Pancreas (tissue), 10 donors: ENCODE measurements around the gene ETS1. TPM values are rescaled to one million over a fixed set of nuclear protein-coding genes. Genes with fewer than 3 reads are reported as not detected.

Experiments used
- ATAC-seq, 4 donors: fragments of 200-7000 bp; cut with Tn5 transposase; one replicate each; pipeline versions ENCODE4 v1.8.0 to v1.9.1; 2020; ENCODE audit warnings: mild to moderate bottlenecking in 4 of 4, moderate library complexity in 4 of 4
- DNase-seq, 6 donors: peaks; one replicate each; pipeline ENCODE4 v3.0.0-alpha.2; 2020
- FAIRE-seq: peaks from 2 replicates; lab custom pipeline; 2012; peaks lifted over from hg19 to GRCh38; lab: Jason Lieb, UNC
- H3K27ac ChIP-seq, 4 donors: fragments of 200-600 bp; sonication (generic); 1 replicate in 3 of 4; 2 replicates in 1 of 4; pipeline versions ENCODE4 v1.5.0 to v1.8.0; 2020
- H3K27me3 ChIP-seq, 4 donors: fragments of 200-600 bp; one replicate each; pipeline ENCODE4 v1.8.0; 2021
- H3K36me3 ChIP-seq, 3 donors: fragments of 200-600 bp; sonication (generic) in 1 of 3; one replicate each; pipeline versions ENCODE4 v1.5.0 to v1.8.0; 2020 to 2021
- H3K4me1 ChIP-seq, 3 donors: fragments of 200-600 bp; one replicate each; pipeline ENCODE4 v1.8.0; 2021
- H3K4me3 ChIP-seq, 4 donors: fragments of 200-600 bp; sonication (generic) in 2 of 4; one replicate each; pipeline versions ENCODE4 v1.5.0 to v1.8.0; 2020 to 2021
- H3K9me3 ChIP-seq, 4 donors: fragments of 200-600 bp; one replicate each; pipeline ENCODE4 v1.8.0; 2021
- CTCF ChIP-seq, 4 donors: fragments of 200-600 bp; sonication (generic) in 3 of 4; IDR thresholded peaks; one replicate each; pipeline versions ENCODE4 v1.5.0 to v1.8.0; 2021; ENCODE audit warnings: antibody characterized with exemption in 4 of 4
- WGBS, 2 donors: extraction: QIAGEN DNeasy Blood & Tissue Kit; methylation state at CpG; one replicate each; pipeline ENCODE4 v1.1.7; 2013; 5-methylcytosine and 5-hydroxymethylcytosine counted together
- intact Hi-C, 3 donors: fragments of 100-400 bp; cut with DNase I; formaldehyde crosslinking; loops; one replicate each; pipeline versions ENCODE4 v1.11.1 to v1.14.2; 2022
- polyA plus RNA-seq, 2 donors: library from polyadenylated mRNA; stranded (reverse); fragments of 200-250 nt; gene quantifications; one replicate each; pipeline ENCODE4 v1.2.3, GENCODE V29; 2013
- total RNA-seq, 6 donors: library from RNA; stranded (reverse); fragmentation: NEBNext Ultra II Directional in 4 of 6; extraction: Animal tissue kit (Norgen Biotek cat#: 25700) in 4 of 6; gene quantifications; one replicate each; pipeline versions ENCODE4 v1.2.1 to v1.2.4, GENCODE V29; 2021 to 2023
- donor health status: healthy with polysubstance abuse.
- donor health status: DM: no; HTN: no; CAD: no; lungs with moderate emphysema.
- donor health status: DM: no; HTN: no; CAD: no.
- donor health status: control.
- donor health status: control.
- donor health status: Bipolar disorder and iron deficiency.
- donor health status: DM: yes; HTN: yes; CAD: no.
- donor health status: DM: no; HTN: no; CAD: no.
- donor health status: DM: no; HTN: no; CAD: no.
- donor health status: DM: yes; HTN: yes; CAD: no.

ETS1 gene
- total and polyA plus RNA-seq, 8 donors: 5.4 to 26.6 (median 13.0) TPM

- WGBS, 2 donors: 59 to 64% methylated on average over 3 of the region's 3 CpGs
- TF ChIP-seq CTCF (IDR thresholded peaks at IDR 0.05): no peak
- Histone ChIP-seq H3K36me3 (peaks cover 0 to 7% (median 0%) of the 10 kb centered on the region in 3 donors), H3K4me3 (no peak overlapping the region), H3K4me1 (peaks cover 0 to 9% (median 5%) of the 10 kb centered on the region in 3 donors), H3K9me3 (no peaks in the 10 kb centered on the region), H3K27ac (peak overlapping the region in 2 of 4 donors; percentile 54 to 56), H3K27me3 (no peaks in the 10 kb centered on the region)
- DNase-seq: no peak
- no peak for FAIRE-seq
- intact Hi-C loops: no loop called here
- ATAC-seq: peak in 3 of 4 donors; percentile 42 to 70 (median 46)
Observed at GRCh38 chr11:128463979-128464378, 123.4 kb downstream of the ETS1 start.

- no peaks in the 10 kb centered on the region for H3K27me3 ChIP-seq
- ATAC-seq (peak in 3 of 4 donors; percentile 64 to 73 (median 70)), DNase-seq (no peak), FAIRE-seq (no peak)
- intact Hi-C loops: no loop called here
- WGBS, 2 donors: 73 to 75% methylated on average over 8 of the region's 8 CpGs
- H3K9me3 ChIP-seq: no peaks in the 10 kb centered on the region
- H3K36me3 ChIP-seq: peaks cover 0 to 7% (median 0%) of the 10 kb centered on the region in 3 donors
- peaks cover 0 to 9% (median 5%) of the 10 kb centered on the region in 3 donors for H3K4me1 ChIP-seq
- TF ChIP-seq CTCF (IDR thresholded peaks at IDR 0.05): no peak
- peak overlapping the region in 2 of 4 donors; percentile 54 to 56 for H3K27ac ChIP-seq
- no peak overlapping the region for H3K4me3 ChIP-seq
Observed at GRCh38 chr11:128463371-128463829, 124.0 kb downstream of the ETS1 start.

GRCh38 chr11:128462922-128463321 is 124.4 kb downstream of the ETS1 start:
- ATAC-seq (peak in 1 of 4 donors; percentile 5), DNase-seq (no peak), FAIRE-seq (no peak)
- Histone ChIP-seq H3K9me3 (no peaks in the 10 kb centered on the region), H3K4me3 (no peak overlapping the region), H3K27me3 (no peaks in the 10 kb centered on the region), H3K36me3 (peaks cover 0 to 7% (median 0%) of the 10 kb centered on the region in 3 donors), H3K27ac (peak overlapping the region in 2 of 4 donors; percentile 54 to 56), H3K4me1 (peaks cover 0 to 6% (median 5%) of the 10 kb centered on the region in 3 donors)
- intact Hi-C loops: no loop called here
- no peak for TF ChIP-seq CTCF (IDR thresholded peaks at IDR 0.05)
- 70 to 75% methylated on average over 4 of the region's 4 CpGs for WGBS, 2 donors

GRCh38 chr11:128462189-128462588 is 125.2 kb downstream of the ETS1 start:
- no peak for TF ChIP-seq CTCF (IDR thresholded peaks at IDR 0.05)
- Histone ChIP-seq H3K36me3 (peaks cover 0 to 7% (median 0%) of the 10 kb centered on the region in 3 donors), H3K27me3 (no peaks in the 10 kb centered on the region), H3K27ac (no peak overlapping the region), H3K9me3 (no peaks in the 10 kb centered on the region), H3K4me1 (peaks cover 0 to 5% (median 4%) of the 10 kb centered on the region in 3 donors), H3K4me3 (no peak overlapping the region)
- DNase-seq (no peak), FAIRE-seq (no peak), ATAC-seq (no peak)
- WGBS, 2 donors: 96 to 97% methylated on average over 13 of the region's 13 CpGs
- intact Hi-C loops: no loop called here

- Histone ChIP-seq H3K4me3 (no peak overlapping the region), H3K4me1 (peaks cover 0 to 5% (median 3%) of the 10 kb centered on the region in 3 donors), H3K36me3 (peaks cover 0 to 7% (median 0%) of the 10 kb centered on the region in 3 donors), H3K27ac (no peak overlapping the region), H3K27me3 (no peaks in the 10 kb centered on the region), H3K9me3 (no peaks in the 10 kb centered on the region)
- no peak for ATAC-seq
- DNase-seq: no peak
- no peak for TF ChIP-seq CTCF (IDR thresholded peaks at IDR 0.05)
- intact Hi-C loops: no loop called here
- no peak for FAIRE-seq
- 76 to 78% methylated on average over 5 of the region's 5 CpGs for WGBS, 2 donors
Observed at GRCh38 chr11:128458321-128458720, 129.0 kb downstream of the ETS1 start.
